Right cardiac atrium (tissue), 5 donors: Measurements from ENCODE around the gene ARHGEF12. TPM values are rescaled to one million over a fixed set of nuclear protein-coding genes. Genes with fewer than 3 reads are reported as not detected.

Experiments
- ATAC-seq, 2 donors: fragments of 200-7000 bp; cut with Tn5 transposase; one replicate each; pipeline versions ENCODE4 v1.8.0 to v1.9.1; 2020; ENCODE audit warnings: moderate library complexity in 2 of 2, mild to moderate bottlenecking in 1 of 2
- DNase-seq, 3 donors: peaks; one replicate each; pipeline ENCODE4 v3.0.0-alpha.2; 2020
- H3K27ac ChIP-seq: one replicate; pipeline ENCODE4 v1.5.1; 2013; ENCODE audit warnings: mild to moderate bottlenecking, low read length, control low read depth, moderate library complexity
- H3K27me3 ChIP-seq: one replicate; pipeline ENCODE4 v1.6.1; 2013; ENCODE audit not compliant: control insufficient read depth, insufficient read depth
- H3K4me1 ChIP-seq: one replicate; pipeline ENCODE4 v1.6.1; 2013; ENCODE audit warnings: low read length; ENCODE audit not compliant: control insufficient read depth, insufficient read depth
- H3K4me3 ChIP-seq: one replicate; pipeline ENCODE4 v1.5.1; 2013; ENCODE audit warnings: low read length, control low read depth
- H3K9me3 ChIP-seq: one replicate; pipeline ENCODE4 v1.6.1; 2013; ENCODE audit warnings: low read length; ENCODE audit not compliant: control insufficient read depth
- WGBS: extraction: QIAGEN DNeasy Blood & Tissue Kit; methylation state at CpG from one replicate; pipeline ENCODE4 v1.1.7; 2013; 5-methylcytosine and 5-hydroxymethylcytosine counted together
- intact Hi-C, 4 donors: fragments of 100-400 bp; cut with DNase I; formaldehyde crosslinking; loops; one replicate each; pipeline versions ENCODE4 v1.11.0 to v1.14.0; 2022 to 2023
- polyA plus RNA-seq: library from polyadenylated mRNA; stranded (reverse); fragments of 200-250 nt; gene quantifications from one replicate; pipeline ENCODE4 v1.2.3, GENCODE V29; 2013
- total RNA-seq, 4 donors: library from RNA; stranded (reverse); fragmentation: NEBNext Ultra II Directional; extraction: Animal tissue kit (Norgen Biotek cat#: 25700); gene quantifications; one replicate each; pipeline ENCODE4 v1.2.1, GENCODE V29; 2021
- donor health status: healthy with polysubstance abuse.
- donor health status: DM: no; HTN: yes; CAD: no.
- donor health status: DM: no; HTN: no; CAD: no.
- donor health status: DM: no; HTN: yes; CAD: no; lungs with severe emphysema.
- donor health status: DM: yes; HTN: yes; CAD: no.

Gene ARHGEF12
- total and polyA plus RNA-seq, 5 donors = 26.1 to 112 (median 93.7) TPM

DNA sequence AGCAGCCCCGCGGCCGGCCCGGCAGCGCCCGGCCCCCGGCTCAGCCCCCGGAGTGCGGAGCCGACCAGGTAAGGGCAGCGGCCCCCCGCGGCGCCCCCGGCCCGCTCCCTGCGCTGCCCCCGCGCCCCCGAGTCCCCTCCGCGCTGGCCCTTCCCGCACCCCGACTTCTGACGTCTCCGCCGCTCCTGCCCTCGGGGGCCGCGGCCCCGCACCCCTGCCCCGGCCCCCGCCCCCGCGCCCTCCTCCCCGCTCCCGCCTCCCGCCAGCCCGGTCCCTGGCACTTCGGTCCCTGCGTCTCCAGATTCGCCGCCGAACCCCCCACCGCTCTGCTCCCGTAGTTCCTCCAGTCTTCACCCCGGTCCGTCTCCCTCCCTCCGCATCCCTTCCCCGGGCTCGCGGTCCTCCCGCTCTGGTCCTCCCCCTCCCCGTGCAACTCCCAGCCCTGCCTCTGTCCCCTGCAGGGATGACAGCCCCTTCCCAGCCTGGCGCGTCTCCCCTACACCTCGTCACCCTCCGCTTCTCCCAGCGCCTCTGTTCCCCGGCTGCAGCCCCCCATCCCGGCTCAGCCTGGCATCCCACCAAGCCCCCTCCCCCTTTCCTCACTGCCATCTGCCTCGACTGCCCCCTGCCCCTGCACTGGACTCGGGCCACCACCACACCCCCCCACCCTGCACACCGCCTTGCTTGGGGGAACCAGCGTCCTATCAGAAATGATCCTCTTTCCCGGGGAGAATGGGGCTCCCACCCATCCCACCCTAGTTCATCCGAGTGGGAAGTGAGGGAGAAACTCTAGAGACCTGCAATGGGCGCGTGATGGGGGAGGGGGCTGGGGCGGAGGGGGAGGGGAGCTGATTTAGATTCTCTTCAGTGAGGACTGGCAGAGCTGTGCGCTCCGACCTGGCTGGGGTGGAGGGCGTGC lies 175.9 kb downstream of the ARHGEF12 start:
- no peak for ATAC-seq
- peak in 2 of 3 donors; percentile 61 to 67 for DNase-seq
- Histone ChIP-seq H3K27me3 (no peaks in the 10 kb centered on the region), H3K9me3 (no peaks in the 10 kb centered on the region), H3K4me1 (no peaks in the 10 kb centered on the region), H3K4me3 (peak overlapping the region; percentile 86), H3K27ac (no peak overlapping the region)
- intact Hi-C loops = loop anchor here (1.0 to 10.0 kb wide), 11 partner anchors 53 to 683 kb away; no protein-coding TSS in a partner anchor
- 13% methylated on average over 71 of the region's 73 CpGs for WGBS

DNA sequence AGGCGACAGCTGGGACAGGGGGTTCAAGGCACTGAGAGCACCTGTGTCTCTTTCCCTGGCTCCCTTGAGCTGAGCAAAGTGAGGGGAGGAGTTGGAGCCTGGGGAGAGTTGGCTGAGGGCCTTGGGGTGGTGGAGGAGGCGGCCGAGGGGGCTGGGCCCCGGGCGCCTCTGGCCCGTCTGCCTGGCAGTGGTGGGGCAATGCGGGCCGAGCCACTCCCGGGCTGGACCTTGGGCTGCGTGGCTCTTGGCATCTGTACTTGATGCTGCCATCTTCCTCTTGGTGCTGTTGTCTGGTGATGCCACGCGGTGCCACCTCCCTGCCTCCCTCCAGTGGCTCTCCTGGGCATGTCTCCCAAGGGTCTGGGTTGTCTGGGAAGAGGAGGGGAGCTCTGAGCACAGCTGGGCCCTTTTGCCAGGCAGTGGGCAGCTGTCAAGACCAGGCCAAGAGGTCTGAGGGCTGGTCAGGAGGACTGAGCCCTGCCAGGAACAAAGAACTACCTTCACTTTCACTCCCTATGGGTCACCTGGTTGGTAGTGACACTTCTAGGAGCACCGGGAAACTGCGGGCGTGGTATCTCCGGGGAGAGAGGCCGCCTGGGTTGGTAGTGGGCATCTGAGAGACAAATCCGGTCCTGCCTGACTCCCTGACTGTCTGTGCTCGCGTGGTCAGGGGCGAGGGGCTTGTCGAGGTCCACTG lies 176.7 kb downstream of the ARHGEF12 start:
- H3K9me3 ChIP-seq = no peaks in the 10 kb centered on the region
- ATAC-seq (no peak), DNase-seq (no peak)
- no peak overlapping the region for H3K27ac ChIP-seq
- no peak overlapping the region for H3K4me3 ChIP-seq
- H3K27me3 ChIP-seq = no peaks in the 10 kb centered on the region
- WGBS = 85% methylated on average over 22 of the region's 22 CpGs
- H3K4me1 ChIP-seq = no peaks in the 10 kb centered on the region
- intact Hi-C loops = loop anchor here (5.0 to 10.0 kb wide), 8 partner anchors 52 to 682 kb away; no protein-coding TSS in a partner anchor

DNA sequence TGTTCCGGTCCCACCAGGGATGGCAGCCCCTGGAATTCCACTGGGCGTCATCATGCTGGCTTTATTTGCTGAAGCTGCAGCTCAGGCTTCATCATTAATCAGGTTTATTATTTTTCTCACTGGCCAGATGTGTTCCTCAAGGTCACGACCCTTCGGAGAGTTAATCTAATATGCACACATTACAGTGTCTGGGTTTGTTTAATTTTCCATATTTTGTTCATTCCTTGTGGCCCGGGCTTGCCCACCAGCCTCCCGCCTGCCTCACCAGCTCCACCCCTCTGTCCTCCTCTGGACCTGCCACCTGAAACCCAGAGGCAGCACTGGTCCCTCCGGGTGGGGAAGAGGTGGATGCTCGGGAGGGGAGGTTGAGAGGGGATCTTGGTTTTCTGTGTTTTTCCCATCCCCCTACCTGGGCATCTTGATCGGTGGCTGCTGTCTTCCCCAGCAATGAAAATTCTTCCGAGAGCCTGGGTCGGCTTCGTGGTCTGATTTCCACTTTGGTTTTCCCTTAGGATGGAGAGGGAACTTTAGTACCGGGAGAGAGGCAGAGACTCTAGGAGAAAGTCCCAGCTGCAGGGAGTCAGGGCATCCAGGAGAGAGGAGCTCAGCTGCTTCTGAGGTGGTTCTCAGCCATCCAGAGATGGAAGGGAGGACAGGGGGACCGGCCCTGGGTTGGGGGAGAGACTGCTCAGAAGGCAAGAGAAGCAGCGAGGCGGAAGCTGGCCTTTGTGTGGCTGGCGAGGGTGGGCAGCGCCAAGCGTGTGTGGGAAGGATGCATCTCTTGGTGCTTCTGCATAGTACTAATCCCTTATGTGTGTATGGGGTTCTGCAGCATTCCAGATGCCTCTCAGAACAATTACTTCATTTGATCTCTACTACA lies 177.5 kb downstream of the ARHGEF12 start:
- H3K27me3 ChIP-seq = no peaks in the 10 kb centered on the region
- WGBS = 78% methylated on average over 19 of the region's 19 CpGs
- no peak overlapping the region for H3K27ac ChIP-seq
- H3K4me3 ChIP-seq = no peak overlapping the region
- ATAC-seq (no peak), DNase-seq (no peak)
- H3K4me1 ChIP-seq = no peaks in the 10 kb centered on the region
- intact Hi-C loops = loop anchor here (5.0 to 10.0 kb wide), 8 partner anchors 51 to 681 kb away; no protein-coding TSS in a partner anchor
- no peaks in the 10 kb centered on the region for H3K9me3 ChIP-seq

DNA sequence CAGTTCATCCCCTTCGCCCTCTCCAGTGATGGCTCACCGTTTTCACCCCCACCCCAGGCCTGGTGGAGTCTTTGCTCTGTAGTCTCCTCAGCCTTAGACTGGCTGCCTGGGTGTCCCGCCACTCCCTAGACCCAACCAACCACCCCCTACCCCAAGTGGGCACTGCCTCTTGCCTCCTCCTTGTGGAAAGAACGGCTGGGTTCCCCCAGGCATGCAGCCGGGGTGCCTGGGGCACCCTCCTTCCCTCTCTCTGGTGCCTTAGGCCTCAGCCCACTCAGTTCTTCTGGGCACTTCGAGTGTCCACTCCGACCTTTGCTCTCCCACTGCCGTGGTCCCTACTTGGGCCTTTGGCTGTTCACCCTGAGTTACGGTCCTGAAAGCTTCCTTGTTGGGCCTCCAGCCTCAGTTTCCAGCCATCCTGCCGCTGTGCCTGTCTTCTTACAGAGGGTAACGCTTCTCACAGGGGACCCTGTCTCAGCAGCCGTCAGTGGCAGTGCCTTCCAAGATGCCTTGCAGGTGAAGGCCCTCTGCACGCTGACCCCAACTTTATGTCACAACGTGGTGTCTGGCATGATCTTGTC lies 178.4 kb downstream of the ARHGEF12 start:
- intact Hi-C loops = loop anchor here (5.0 to 10.0 kb wide), 8 partner anchors 50 to 680 kb away; no protein-coding TSS in a partner anchor
- Histone ChIP-seq H3K9me3 (no peaks in the 10 kb centered on the region), H3K4me1 (no peaks in the 10 kb centered on the region), H3K27ac (no peak overlapping the region), H3K27me3 (no peaks in the 10 kb centered on the region), H3K4me3 (no peak overlapping the region)
- DNase-seq (no peak), ATAC-seq (no peak)
- WGBS = 90% methylated on average over 14 of the region's 14 CpGs

DNA sequence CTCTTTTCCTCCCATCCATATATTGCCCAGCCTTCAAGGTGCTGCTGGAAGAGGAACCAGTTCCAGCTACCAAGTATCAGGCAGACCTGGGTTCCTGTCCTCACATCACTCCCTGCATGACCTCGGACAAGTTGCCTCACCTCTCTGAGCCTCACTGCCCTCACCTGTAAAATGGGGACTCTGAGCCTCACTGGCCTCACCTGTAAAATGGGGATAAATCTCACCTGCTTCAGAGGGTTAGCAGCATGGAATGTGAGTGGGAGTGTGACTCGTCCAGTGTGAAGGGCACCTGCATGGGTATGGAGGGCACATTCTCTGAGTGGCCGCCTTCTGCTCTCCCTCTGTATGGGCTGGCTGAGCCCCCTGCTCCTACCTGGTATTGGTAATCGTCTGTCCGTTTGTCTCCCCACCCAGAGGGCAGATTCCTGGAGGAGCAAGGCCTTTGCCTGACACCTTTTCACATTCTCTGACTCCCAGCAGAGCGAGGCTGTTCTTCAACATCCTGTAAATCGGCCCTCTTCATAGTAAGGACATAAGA lies 179.0 kb downstream of the ARHGEF12 start:
- Histone ChIP-seq H3K9me3 (no peaks in the 10 kb centered on the region), H3K4me3 (no peak overlapping the region), H3K4me1 (no peaks in the 10 kb centered on the region), H3K27ac (no peak overlapping the region), H3K27me3 (no peaks in the 10 kb centered on the region)
- no peak for ATAC-seq
- 86% methylated on average over 7 of the region's 7 CpGs for WGBS
- no peak for DNase-seq
- intact Hi-C loops = loop anchor here in 3 of 4 donors (10.0 kb wide), 4 partner anchors 50 to 680 kb away; no protein-coding TSS in a partner anchor

DNA sequence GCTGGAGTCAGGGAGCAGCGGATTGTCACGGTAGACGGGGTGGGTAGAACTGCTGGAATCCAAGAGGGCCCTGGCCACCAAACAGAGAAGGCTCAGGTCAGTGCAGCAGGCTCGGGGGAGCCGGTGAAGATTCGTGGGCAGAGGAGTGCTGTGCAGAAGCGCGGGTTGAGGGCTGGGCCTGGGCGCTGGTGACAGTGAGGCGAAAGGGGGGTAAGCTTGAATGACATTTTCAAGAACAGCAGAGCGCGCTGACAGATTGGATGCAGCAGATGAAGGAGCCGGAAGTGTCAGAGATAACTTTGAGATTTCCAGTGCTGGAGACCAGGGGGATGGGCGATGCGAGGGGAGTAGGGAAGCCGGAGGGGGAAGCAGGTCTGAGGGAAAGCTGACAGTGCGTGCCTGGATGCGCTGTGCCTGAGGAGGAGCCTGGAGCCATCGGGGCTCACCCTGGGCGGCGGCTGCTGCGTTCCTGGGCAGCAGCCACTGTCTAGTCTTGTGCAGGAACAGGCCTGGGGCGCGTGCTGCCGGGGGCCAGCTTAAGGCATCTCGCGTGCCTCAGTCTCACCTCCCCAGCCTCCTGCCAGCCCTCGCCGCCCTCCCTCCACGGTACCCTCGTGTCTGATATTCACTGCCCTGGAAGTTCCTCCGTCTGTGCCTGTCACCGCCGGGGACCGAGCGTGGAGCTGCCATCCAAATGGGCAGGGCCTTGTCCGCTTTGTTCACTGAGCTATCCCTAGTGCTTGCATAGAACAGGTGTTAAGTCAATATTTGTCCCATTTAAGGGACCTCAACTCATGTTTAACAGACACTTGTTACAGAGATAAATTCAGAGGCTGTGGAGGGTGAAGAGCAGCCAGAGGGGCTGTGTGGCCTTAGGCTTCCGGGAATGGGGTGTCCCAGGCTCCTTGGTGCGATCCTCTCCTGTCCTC lies 180.5 kb downstream of the ARHGEF12 start:
- H3K27ac ChIP-seq = peak overlapping the region; percentile 23
- ATAC-seq = peak; percentile 28 to 40

DNA sequence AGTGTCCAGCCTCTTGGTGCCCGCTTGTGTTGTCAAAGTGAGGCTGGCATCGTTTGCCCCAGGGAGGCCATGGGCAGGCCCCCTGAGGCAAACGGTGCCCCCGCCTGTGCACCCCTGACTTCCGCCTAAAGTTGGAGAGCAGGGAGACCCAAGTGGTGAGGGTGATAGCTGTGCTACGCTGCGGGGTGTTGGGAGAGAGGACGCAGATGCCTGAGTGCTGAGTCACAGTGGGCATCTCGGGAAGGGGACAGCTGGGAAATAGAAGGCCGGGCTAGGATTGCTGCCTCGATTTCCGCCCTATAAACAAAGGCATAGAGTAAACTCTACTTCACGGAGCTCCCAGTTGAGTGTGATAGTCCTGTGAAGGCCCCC lies 181.2 kb downstream of the ARHGEF12 start:
- no peaks in the 10 kb centered on the region for H3K4me1 ChIP-seq
- H3K9me3 ChIP-seq = no peaks in the 10 kb centered on the region
- WGBS = 33% methylated on average over 13 of the region's 13 CpGs
- H3K27ac ChIP-seq = no peak overlapping the region
- no peak overlapping the region for H3K4me3 ChIP-seq
- intact Hi-C loops = loop anchor here in 3 of 4 donors (10.0 kb wide), 4 partner anchors 47 to 677 kb away; no protein-coding TSS in a partner anchor
- H3K27me3 ChIP-seq = no peaks in the 10 kb centered on the region
- DNase-seq = no peak
- peak; percentile 44 to 58 for ATAC-seq

More for the DNA sequence above, 180.5 kb downstream of the ARHGEF12 start:
- Histone ChIP-seq H3K27me3 (no peaks in the 10 kb centered on the region), H3K9me3 (no peaks in the 10 kb centered on the region), H3K4me3 (no peak overlapping the region), H3K4me1 (no peaks in the 10 kb centered on the region)
- DNase-seq = peak in 1 of 3 donors; percentile 69
- WGBS = 28% methylated on average over 39 of the region's 39 CpGs
- intact Hi-C loops = loop anchor here in 3 of 4 donors (10.0 kb wide), 4 partner anchors 48 to 678 kb away; no protein-coding TSS in a partner anchor

DNA sequence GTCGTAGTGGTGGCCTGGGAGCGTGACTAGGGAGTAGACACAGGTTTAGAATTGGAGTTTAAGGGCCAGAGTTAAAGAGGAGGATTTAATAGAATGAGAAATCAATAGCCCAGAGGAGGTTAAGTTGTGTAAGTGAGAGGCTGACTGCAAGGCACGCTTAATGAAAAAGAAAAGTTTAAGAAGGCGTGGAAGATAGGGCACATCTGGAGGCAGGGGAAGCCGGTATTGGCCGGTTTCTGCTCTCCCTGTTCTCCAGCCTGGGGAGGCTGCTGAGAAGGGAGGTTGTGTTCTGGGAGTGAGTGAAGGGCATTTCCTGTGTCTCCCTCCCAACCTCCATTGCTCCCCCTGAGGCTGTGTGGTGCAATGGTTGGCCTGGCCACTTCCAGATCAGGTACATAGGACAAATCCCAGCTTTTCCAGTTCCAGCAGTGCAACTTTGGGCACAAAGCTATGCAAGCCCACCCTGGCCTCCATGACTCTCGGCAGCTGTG lies 181.6 kb downstream of the ARHGEF12 start:
- Histone ChIP-seq H3K4me1 (no peaks in the 10 kb centered on the region), H3K9me3 (no peaks in the 10 kb centered on the region), H3K27me3 (no peaks in the 10 kb centered on the region), H3K4me3 (no peak overlapping the region), H3K27ac (no peak overlapping the region)
- intact Hi-C loops = loop anchor here in 3 of 4 donors (10.0 kb wide), 4 partner anchors 47 to 677 kb away; no protein-coding TSS in a partner anchor
- DNase-seq = no peak
- 77% methylated on average over 7 of the region's 7 CpGs for WGBS
- no peak for ATAC-seq

DNA sequence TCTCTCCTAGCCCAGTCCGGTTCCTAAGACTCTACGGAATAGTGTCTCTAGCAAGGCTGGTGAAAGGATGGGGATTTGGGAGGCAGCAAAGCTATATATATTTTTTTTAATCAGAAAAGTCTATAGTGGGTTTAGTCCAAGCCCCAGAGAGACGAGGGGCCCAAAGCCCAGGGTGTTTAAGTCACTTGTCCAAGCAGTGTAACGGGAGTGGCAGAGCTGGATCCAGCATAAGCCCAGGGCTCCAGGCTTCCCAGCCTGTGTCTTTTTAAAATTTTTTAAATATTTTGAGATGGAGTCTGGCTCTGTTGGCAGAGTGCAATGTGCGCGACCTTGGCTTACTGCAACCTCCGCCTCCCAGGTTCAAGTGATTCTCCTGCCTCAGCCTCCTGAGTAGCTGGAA lies 182.1 kb downstream of the ARHGEF12 start:
- Histone ChIP-seq H3K4me1 (no peaks in the 10 kb centered on the region), H3K9me3 (no peaks in the 10 kb centered on the region), H3K4me3 (no peak overlapping the region), H3K27ac (no peak overlapping the region), H3K27me3 (no peaks in the 10 kb centered on the region)
- 93% methylated on average over 7 of the region's 7 CpGs for WGBS
- DNase-seq (no peak), ATAC-seq (no peak)
- intact Hi-C loops = loop anchor here in 3 of 4 donors (10.0 kb wide), 4 partner anchors 46 to 676 kb away; no protein-coding TSS in a partner anchor
